GM21737 (cell line): ENCODE data around the gene HUS1.
"Not testable (repeated sequence)": the region's sequence is repeated elsewhere in the genome, so short reads cannot be mapped to it uniquely, and the experiment has no call there.

ENCODE experiments used
- ATAC-seq: cut with Tn5 transposase; IDR thresholded peaks from one replicate; pipeline ENCODE4 v1.9.1; 2021; ENCODE audit warnings: mild to moderate bottlenecking, moderate library complexity; ENCODE audit not compliant: unreplicated experiment

HUS1 gene

GRCh38 chr7:47931005-47932004 lies 48.1 kb downstream of the HUS1 start:
- no peak for ATAC-seq

GRCh38 chr7:47924266-47924665 lies 55.1 kb downstream of the HUS1 start:
- ATAC-seq, result no peak

GRCh38 chr7:47923081-47923875 lies 56.1 kb downstream of the HUS1 start:
- ATAC-seq, result not testable (repeated sequence)

GRCh38 chr7:47916514-47916913 lies 62.9 kb downstream of the HUS1 start:
- ATAC-seq, result not testable (repeated sequence)

- ATAC-seq, result no peak
Measured at GRCh38 chr7:47915616-47915976, 63.8 kb downstream of the HUS1 start.

GRCh38 chr7:47914717-47915615 lies 64.4 kb downstream of the HUS1 start:
- ATAC-seq, result no peak
